Lower lobe of right lung (tissue), 2 donors: ENCODE data around the gene CFAP77. TPM values are rescaled to one million over a fixed set of nuclear protein-coding genes. Genes with fewer than 3 reads are reported as not detected.
A peak's percentile ranks its signal among the peaks of the same experiment; 100 is the strongest.

Experiments used
- ATAC-seq, 2 donors: fragments of 200-7000 bp; cut with Tn5 transposase; one replicate each; pipeline ENCODE4 v1.9.1; 2020 to 2022; ENCODE audit warnings: mild to moderate bottlenecking in 2 of 2, moderate library complexity in 2 of 2
- DNase-seq: peaks from one replicate; pipeline ENCODE4 v3.0.0-alpha.2; 2020
- H3K27ac ChIP-seq: fragments of 200-600 bp; one replicate; pipeline ENCODE4 v1.8.0; 2022
- H3K27me3 ChIP-seq: fragments of 200-600 bp; one replicate; pipeline ENCODE4 v1.8.0; 2022; ENCODE audit warnings: low read depth
- H3K36me3 ChIP-seq: fragments of 200-600 bp; one replicate; pipeline ENCODE4 v1.8.0; 2022; ENCODE audit warnings: mild to moderate bottlenecking
- H3K4me1 ChIP-seq: fragments of 200-600 bp; one replicate; pipeline ENCODE4 v1.8.0; 2022
- H3K4me3 ChIP-seq: fragments of 200-600 bp; one replicate; pipeline ENCODE4 v1.8.0; 2022; ENCODE audit warnings: mild to moderate bottlenecking
- H3K9me3 ChIP-seq: fragments of 200-600 bp; one replicate; pipeline ENCODE4 v1.8.0; 2022
- CTCF ChIP-seq: fragments of 200-600 bp; IDR thresholded peaks from one replicate; pipeline ENCODE4 v1.8.0; 2022; ENCODE audit warnings: antibody characterized with exemption, mild to moderate bottlenecking
- intact Hi-C: fragments of 100-400 bp; cut with DNase I; formaldehyde crosslinking; loops from one replicate; pipeline ENCODE4 v1.11.0; 2022
- total RNA-seq: library from RNA; stranded (reverse); fragmentation: NEBNext Ultra II Directional; extraction: Animal tissue kit (Norgen Biotek cat#: 25700); gene quantifications from one replicate; pipeline ENCODE4 v1.2.1, GENCODE V29; 2021
- donor health status: DM: no; HTN: yes; CAD: no; lungs with severe emphysema.

CFAP77 gene
- total RNA-seq, 1 donor from 2014 or later = 3.7 TPM

DNA sequence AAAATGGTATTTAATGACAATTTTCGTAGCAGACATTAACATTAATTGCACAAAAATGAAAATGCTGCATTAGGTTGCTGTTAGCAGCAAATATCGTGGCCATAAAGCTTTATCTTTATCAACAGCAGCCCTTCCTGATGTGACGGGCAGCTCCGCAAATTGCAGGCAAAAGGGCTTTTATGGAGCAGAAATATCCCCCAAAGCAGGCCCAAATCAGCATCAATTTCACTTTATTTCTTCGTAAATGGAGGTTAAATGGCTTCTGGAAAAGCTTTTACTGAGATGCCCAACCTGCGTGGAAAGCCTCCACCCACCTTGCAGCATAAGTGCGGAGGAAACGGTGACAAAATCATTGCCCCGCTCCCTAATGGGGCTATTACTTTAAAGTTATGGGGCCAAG, 94.5 kb downstream of the CFAP77 start:
- H3K36me3 ChIP-seq = no peaks in the 10 kb centered on the region
- peaks cover 36% of the 10 kb centered on the region for H3K27me3 ChIP-seq
- TF ChIP-seq CTCF = no peak
- no peak overlapping the region for H3K4me3 ChIP-seq
- H3K9me3 ChIP-seq = no peaks in the 10 kb centered on the region
- DNase-seq = no peak
- H3K27ac ChIP-seq = no peak overlapping the region
- ATAC-seq = no peak
- intact Hi-C loops = loop anchor here (10.0 kb wide), 1 partner anchor 300 kb away; no protein-coding TSS in a partner anchor
- H3K4me1 ChIP-seq = no peaks in the 10 kb centered on the region

DNA sequence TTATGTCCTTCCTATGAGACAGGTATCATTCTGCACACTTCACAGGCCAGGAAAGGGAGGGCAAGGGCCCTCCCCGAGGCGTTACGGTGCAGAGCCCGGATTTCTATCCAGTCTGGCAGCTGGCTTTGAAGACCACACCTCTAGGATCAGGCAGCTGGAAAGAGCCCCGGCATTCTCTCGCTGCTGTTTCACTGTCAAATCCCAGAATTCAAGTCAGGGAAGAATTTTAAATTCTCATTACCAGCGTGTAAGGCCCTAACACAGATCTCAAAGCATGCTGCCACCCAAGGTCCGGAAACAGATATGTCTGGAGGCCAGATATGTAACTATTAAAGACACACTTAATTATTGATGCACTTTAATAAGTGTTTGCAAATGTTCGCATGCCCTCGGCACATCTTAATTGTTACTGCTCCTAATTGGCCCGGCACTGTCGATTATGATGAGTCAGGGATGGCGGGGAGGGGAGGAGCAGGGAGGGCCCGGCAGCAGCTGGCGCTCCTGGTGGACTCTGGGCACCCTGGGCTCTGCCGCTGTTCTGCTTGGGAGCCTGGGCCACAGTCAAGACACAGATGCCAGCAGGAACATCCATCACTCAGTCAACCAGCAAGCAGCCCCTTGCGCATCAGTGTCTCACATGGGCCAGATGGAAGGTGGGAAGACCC, 96.1 kb downstream of the CFAP77 start:
- H3K27me3 ChIP-seq = peaks cover 37% of the 10 kb centered on the region
- DNase-seq = no peak
- no peak overlapping the region for H3K4me3 ChIP-seq
- no peaks in the 10 kb centered on the region for H3K36me3 ChIP-seq
- ATAC-seq = no peak
- no peaks in the 10 kb centered on the region for H3K4me1 ChIP-seq
- intact Hi-C loops = loop anchor here (10.0 kb wide), 1 partner anchor 299 kb away; no protein-coding TSS in a partner anchor
- H3K27ac ChIP-seq = no peak overlapping the region
- no peaks in the 10 kb centered on the region for H3K9me3 ChIP-seq
- TF ChIP-seq CTCF = no peak

DNA sequence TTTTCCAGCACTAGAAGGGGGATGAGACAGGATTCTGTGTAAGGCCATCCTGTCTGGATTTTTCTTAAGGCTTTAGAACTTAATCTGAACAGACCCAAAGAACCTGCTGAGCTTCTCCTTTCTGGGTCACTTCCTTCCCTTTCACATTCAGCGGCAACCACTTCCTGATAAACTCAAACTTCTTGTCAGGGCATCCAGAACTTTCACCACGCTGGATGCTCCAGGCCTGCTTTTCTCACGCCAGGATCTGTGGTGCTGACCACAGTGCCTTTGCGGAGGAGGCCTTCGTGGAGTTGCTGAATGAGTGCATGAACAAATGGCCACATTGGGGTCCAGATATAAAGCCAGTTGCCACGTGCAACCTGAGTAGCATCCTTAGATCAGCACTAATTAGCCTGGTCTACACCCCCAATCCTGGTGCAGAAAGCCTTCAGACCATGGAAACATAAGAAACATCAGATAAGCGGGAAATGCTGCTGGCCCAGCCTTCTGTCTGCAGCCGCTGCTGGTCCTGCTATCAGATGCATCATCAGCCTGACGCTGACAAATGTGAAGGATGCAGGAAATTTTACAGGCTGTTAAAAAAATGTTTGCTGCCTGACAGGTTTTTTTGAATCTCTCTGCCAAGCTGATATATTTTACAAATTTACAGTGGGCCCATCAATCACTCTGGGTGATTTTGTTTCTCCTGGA, 97.1 kb downstream of the CFAP77 start:
- intact Hi-C loops = loop anchor here (10.0 kb wide), 1 partner anchor 298 kb away; no protein-coding TSS in a partner anchor

DNA sequence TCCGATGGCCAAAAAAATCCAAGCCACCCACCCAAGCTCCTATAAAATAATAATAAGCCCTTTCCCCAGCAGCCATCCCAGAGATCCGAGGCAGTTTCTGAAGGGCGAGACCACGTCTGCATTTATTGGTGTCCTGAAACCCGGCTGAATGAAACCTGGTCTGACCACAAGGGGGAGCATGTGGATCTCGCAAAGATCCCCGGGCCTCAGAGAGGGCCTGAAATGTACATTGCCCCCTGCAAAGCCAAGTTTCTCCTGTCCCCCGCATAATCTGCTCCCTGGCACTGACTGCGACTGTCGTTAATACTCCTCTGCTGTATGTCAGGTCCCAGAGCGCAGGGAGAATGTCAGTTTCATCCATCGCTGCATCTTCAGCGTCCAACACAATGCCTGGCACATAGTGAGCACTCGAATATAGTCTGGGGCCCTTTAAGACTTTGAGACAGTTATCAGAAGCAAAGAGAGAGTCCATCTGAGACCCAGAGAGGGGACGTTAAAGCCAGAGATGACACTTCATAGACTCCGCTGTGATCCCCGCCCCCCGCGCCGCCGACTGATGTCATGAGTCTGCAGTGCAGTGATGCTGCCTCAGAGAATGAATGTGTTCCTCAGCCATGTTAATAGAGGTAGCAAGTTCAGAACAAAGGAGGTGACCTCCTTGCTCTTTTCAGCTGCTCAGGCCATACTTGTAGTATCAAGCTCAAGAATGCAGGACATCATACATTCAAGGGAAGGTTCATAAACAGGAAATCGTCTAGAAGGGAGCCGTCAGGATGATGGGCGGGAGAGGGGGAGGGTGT, 97.9 kb downstream of the CFAP77 start:
- ATAC-seq = peak; percentile 70 to 74

More for the DNA sequence above, 97.1 kb downstream of the CFAP77 start:
- Histone ChIP-seq H3K27me3 (peaks cover 37% of the 10 kb centered on the region), H3K4me3 (no peak overlapping the region), H3K27ac (no peak overlapping the region), H3K4me1 (no peaks in the 10 kb centered on the region), H3K36me3 (no peaks in the 10 kb centered on the region), H3K9me3 (no peaks in the 10 kb centered on the region)
- DNase-seq (no peak), ATAC-seq (no peak)
- TF ChIP-seq CTCF = no peak

More for the DNA sequence above, 97.9 kb downstream of the CFAP77 start:
- no peaks in the 10 kb centered on the region for H3K4me1 ChIP-seq
- H3K36me3 ChIP-seq = no peaks in the 10 kb centered on the region
- no peaks in the 10 kb centered on the region for H3K9me3 ChIP-seq
- intact Hi-C loops = loop anchor here (10.0 kb wide), 1 partner anchor 297 kb away; no protein-coding TSS in a partner anchor
- H3K4me3 ChIP-seq = no peak overlapping the region
- H3K27me3 ChIP-seq = peaks cover 31% of the 10 kb centered on the region
- no peak for DNase-seq
- H3K27ac ChIP-seq = no peak overlapping the region
- TF ChIP-seq CTCF = peak; percentile 70
